HepG2 (cell line): ENCODE data around the gene CIITA. TPM values are rescaled to one million over a fixed set of nuclear protein-coding genes. Genes with fewer than 3 reads are reported as not detected.

Experiments
- ATAC-seq: fragments of 200-7000 bp; cut with Tn5 transposase; 3 replicates; pipeline ENCODE4 v1.9.1; 2020; ENCODE audit warnings: mild to moderate bottlenecking, moderate library complexity
- BruUV-seq: library from RNA; stranded (reverse); fragments of 400-500 nt; replicated peaks from 2 replicates; lab custom pipeline; 2021; lab: Mats Ljungman, UMichigan
- CTCF ChIA-PET: fragments of 300-600 bp; formaldehyde crosslinking; extraction: SDS; loops from one replicate; lab custom pipeline; 2021; ENCODE audit warnings: low total read pairs, inconsistent platforms, low intra/inter-chr PET ratio; lab: Yijun Ruan, JAX
- POLR2A ChIA-PET: fragments of 350-600 bp; sonication (Branson Sonifier 250); formaldehyde crosslinking; loops from one replicate; lab custom pipeline; 2020; ENCODE audit warnings: antibody characterized with exemption, inconsistent platforms; lab: Yijun Ruan, JAX
- DNase-seq: peaks from one replicate; pipeline ENCODE4 v3.0.0-alpha.2; 2015; ENCODE audit warnings: low spot score
- FAIRE-seq: peaks from 3 replicates; lab custom pipeline; 2011; peaks lifted over from hg19 to GRCh38; lab: Jason Lieb, UNC
- H2AFZ ChIP-seq: one replicate; pipeline ENCODE4 v1.6.1; 2011; ENCODE audit warnings: low read length, inconsistent platforms
- H3K27ac ChIP-seq: fragments of 300-600 bp; 3 replicates; pipeline ENCODE4 v1.8.0; 2011; ENCODE audit warnings: mixed run types, mild to moderate bottlenecking, mixed read lengths, low read length, inconsistent platforms; ENCODE audit not compliant: insufficient read depth; ENCODE audit errors: extremely low read length
- H3K27me3 ChIP-seq, 2 experiments: fragments of 200-600 bp in 1 of 2; 2 replicates in 1 of 2; 3 replicates in 1 of 2; pipeline versions ENCODE4 v1.6.0 to v1.8.0; 2011; ENCODE audit warnings: low read length in 2 of 2, mild to moderate bottlenecking in 2 of 2, moderate library complexity in 2 of 2, inconsistent platforms in 1 of 2; ENCODE audit not compliant: insufficient read depth in 2 of 2, control insufficient read depth in 1 of 2
- H3K36me3 ChIP-seq, 2 experiments: fragments of 200-600 bp in 1 of 2; replicated peaks in 1 of 2; 2 replicates in 1 of 2; 3 replicates in 1 of 2; pipeline versions ENCODE4 v1.5.1 to v1.8.0; 2011; ENCODE audit warnings: low read length in 2 of 2, inconsistent platforms in 1 of 2; ENCODE audit not compliant: insufficient read depth in 2 of 2, control insufficient read depth in 1 of 2
- H3K4me1 ChIP-seq: 2 replicates; pipeline ENCODE4 v1.5.1; 2012; ENCODE audit warnings: low read length, inconsistent platforms; ENCODE audit not compliant: insufficient read depth
- H3K4me2 ChIP-seq: 2 replicates; pipeline ENCODE4 v1.6.0; 2011; ENCODE audit warnings: low read depth, low read length, inconsistent platforms
- H3K4me3 ChIP-seq, 3 experiments: fragments of 200-600 bp in 1 of 3; sonication (generic), shearing (Covaris generic) in 1 of 3; replicated peaks in 1 of 3; 2 replicates each; pipeline ENCODE4 v1.5.1; 2011 to 2016; ENCODE audit warnings: low read length in 3 of 3, inconsistent platforms in 2 of 3, low read depth in 2 of 3, mild to moderate bottlenecking in 2 of 3, control low read depth in 1 of 3, mixed read lengths in 1 of 3; ENCODE audit not compliant: insufficient read depth in 1 of 3
- H3K79me2 ChIP-seq: one replicate; pipeline ENCODE4 v1.6.1; 2011; ENCODE audit warnings: low read length, inconsistent platforms; ENCODE audit not compliant: insufficient read depth
- H3K9ac ChIP-seq: 2 replicates; pipeline ENCODE4 v1.6.0; 2011; ENCODE audit warnings: mild to moderate bottlenecking, low read depth, low read length, inconsistent platforms; ENCODE audit not compliant: insufficient read depth
- H3K9me3 ChIP-seq: 2 replicates; pipeline ENCODE4 v1.5.1; 2012; ENCODE audit warnings: mild to moderate bottlenecking, low read length
- H4K20me1 ChIP-seq: 2 replicates; pipeline ENCODE4 v1.6.0; 2011; ENCODE audit warnings: inconsistent platforms, mild to moderate bottlenecking, low read length, moderate library complexity; ENCODE audit not compliant: insufficient read depth
- KLF16 ChIP-seq, 2 experiments: sonication (generic) in 1 of 2; formaldehyde crosslinking in 1 of 2; IDR thresholded peaks; 2 replicates each; pipeline versions ENCODE4 v1.6.1 to v1.8.0; 2016 to 2023; ENCODE audit warnings: missing genetic modification reagents in 2 of 2, missing compliant biosample characterization in 1 of 2
- ZNF772 ChIP-seq: sonication (generic); formaldehyde crosslinking; IDR thresholded peaks from 2 replicates; pipeline ENCODE4 v1.5.0; 2020; ENCODE audit warnings: mild to moderate bottlenecking, missing genetic modification reagents
- WGBS: methylation state at CpG from one replicate; pipeline ENCODE4 v1.1.6; 2017; ENCODE audit warnings: low lambda C conversion rate; 5-methylcytosine and 5-hydroxymethylcytosine counted together
- in situ Hi-C: cut with HindIII; loops from 2 replicates; pipeline ENCODE4 v1.10.0; 2017; ENCODE audit warnings: low pct_unique_long_range_greater_than_20kb; ENCODE audit not compliant: extremely low pct_ligation_motif_present
- intact Hi-C: fragments of 100-400 bp; cut with micrococcal nuclease; formaldehyde crosslinking; loops from one replicate; pipeline ENCODE4 v1.10.0; 2022; ENCODE audit not compliant: unreplicated experiment
- polyA plus RNA-seq, 8 experiments: library from polyadenylated mRNA; depleted of rRNA in 3 of 8; stranded (reverse) in 7 of 8; unstranded in 1 of 8; fragments of >200 nt; fragmentation: Illumina TruSeq in 4 of 8; extraction: Trizol in 4 of 8; gene quantifications; 2 replicates each; pipeline versions ENCODE4 v1.2.1 to v1.2.3, GENCODE V29; 2011 to 2016; ENCODE audit warnings: low read depth in 4 of 8, missing spikeins in 1 of 8, mixed read lengths in 1 of 8; ENCODE audit not compliant: insufficient read depth in 1 of 8
- total RNA-seq, 5 experiments: library from RNA; depleted of rRNA; stranded (reverse); fragments of >200 nt; fragmentation: Illumina TruSeq; extraction: Trizol; gene quantifications; 2 replicates each; pipeline ENCODE4 v1.2.3, GENCODE V29; 2016; ENCODE audit warnings: low read depth in 1 of 5
- TF ChIP-seq, protein P1 (sequence below): sonication (generic); formaldehyde crosslinking; IDR thresholded peaks from 2 replicates; pipeline ENCODE4 v1.4.0; 2020; ENCODE audit warnings: mild to moderate bottlenecking, missing genetic modification reagents

Gene CIITA
- total and polyA plus RNA-seq, 2 of the 13 experiments (the other 11 are each of a cell fraction or from before 2014, with no cell fraction given): 0.08 to 0.09 TPM

- H3K4me3 ChIP-seq: no peak overlapping the region
- ChIA-PET CTCF (no interaction called here), POLR2A (no interaction called here)
- ATAC-seq: no peak
- no TSS peak for BruUV-seq
- no peak for FAIRE-seq
- H4K20me1 ChIP-seq: no peaks in the 10 kb centered on the region
- H3K79me2 ChIP-seq: no peaks in the 10 kb centered on the region
- H3K4me2 ChIP-seq: no peak overlapping the region
- no peak overlapping the region for H3K27ac ChIP-seq
- H3K27me3 ChIP-seq: peaks cover 2 to 13% of the 10 kb centered on the region in 2 experiments; a peak in 2 of 5 replicates
- in situ Hi-C loops: no loop called here
- DNase-seq: no peak
- no peak overlapping the region for H2AFZ ChIP-seq
- H3K4me1 ChIP-seq: no peaks in the 10 kb centered on the region
- intact Hi-C loops: no loop called here
- H3K9me3 ChIP-seq: no peaks in the 10 kb centered on the region
- TF ChIP-seq ZNF772 (CRISPR knock-in tag) (no peak), KLF16 (CRISPR knock-in tag; IDR thresholded peaks at IDR 0.05) (no peak)
- TF ChIP-seq, protein P1, sequence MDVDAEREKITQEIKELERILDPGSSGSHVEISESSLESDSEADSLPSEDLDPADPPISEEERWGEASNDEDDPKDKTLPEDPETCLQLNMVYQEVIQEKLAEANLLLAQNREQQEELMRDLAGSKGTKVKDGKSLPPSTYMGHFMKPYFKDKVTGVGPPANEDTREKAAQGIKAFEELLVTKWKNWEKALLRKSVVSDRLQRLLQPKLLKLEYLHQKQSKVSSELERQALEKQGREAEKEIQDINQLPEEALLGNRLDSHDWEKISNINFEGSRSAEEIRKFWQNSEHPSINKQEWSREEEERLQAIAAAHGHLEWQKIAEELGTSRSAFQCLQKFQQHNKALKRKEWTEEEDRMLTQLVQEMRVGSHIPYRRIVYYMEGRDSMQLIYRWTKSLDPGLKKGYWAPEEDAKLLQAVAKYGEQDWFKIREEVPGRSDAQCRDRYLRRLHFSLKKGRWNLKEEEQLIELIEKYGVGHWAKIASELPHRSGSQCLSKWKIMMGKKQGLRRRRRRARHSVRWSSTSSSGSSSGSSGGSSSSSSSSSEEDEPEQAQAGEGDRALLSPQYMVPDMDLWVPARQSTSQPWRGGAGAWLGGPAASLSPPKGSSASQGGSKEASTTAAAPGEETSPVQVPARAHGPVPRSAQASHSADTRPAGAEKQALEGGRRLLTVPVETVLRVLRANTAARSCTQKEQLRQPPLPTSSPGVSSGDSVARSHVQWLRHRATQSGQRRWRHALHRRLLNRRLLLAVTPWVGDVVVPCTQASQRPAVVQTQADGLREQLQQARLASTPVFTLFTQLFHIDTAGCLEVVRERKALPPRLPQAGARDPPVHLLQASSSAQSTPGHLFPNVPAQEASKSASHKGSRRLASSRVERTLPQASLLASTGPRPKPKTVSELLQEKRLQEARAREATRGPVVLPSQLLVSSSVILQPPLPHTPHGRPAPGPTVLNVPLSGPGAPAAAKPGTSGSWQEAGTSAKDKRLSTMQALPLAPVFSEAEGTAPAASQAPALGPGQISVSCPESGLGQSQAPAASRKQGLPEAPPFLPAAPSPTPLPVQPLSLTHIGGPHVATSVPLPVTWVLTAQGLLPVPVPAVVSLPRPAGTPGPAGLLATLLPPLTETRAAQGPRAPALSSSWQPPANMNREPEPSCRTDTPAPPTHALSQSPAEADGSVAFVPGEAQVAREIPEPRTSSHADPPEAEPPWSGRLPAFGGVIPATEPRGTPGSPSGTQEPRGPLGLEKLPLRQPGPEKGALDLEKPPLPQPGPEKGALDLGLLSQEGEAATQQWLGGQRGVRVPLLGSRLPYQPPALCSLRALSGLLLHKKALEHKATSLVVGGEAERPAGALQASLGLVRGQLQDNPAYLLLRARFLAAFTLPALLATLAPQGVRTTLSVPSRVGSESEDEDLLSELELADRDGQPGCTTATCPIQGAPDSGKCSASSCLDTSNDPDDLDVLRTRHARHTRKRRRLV: no peak
- H3K36me3 ChIP-seq: no peaks in the 10 kb centered on the region
- no peak overlapping the region for H3K9ac ChIP-seq
- WGBS: 5% methylated on average over 4 of the region's 4 CpGs
Observed at GRCh38 chr16:10889855-10890254, 12.9 kb downstream of the CIITA start.
